Measurements from ENCODE around the gene LDLRAD2.

DNA sequence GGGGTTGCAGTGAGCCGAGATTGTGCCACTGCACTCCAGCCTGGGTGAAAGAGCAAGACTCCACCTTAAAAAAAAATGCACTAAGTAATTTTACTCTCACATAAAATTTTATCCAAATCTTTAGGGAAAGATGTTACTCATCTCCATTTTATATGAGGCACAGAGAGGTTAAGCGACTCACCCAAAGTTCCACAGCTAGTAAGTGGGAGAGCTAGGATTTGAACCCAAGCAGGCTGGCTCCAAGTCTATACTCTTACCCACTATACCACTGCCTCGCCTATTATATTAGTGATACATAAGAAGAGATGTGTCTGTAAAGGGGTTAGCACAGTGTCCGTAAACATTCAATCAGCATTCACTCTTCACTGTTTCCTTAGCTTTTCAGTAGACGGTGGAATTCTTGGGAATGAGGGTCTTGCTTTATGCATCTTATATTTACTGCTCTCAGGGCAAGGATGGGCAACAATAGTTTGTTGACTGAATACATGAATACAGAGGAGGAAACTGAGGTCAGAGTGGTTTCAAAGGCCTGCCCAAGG lies 15.1 kb downstream of the LDLRAD2 start:
- TF ChIP-seq ZNF274 (IDR thresholded peaks at IDR 0.05; ENCODE audit: insufficient read depth, insufficient read length) (no peak), SUZ12 (IDR thresholded peaks at IDR 0.05; ENCODE audit: unreplicated experiment) (no peak), SMC3 (IDR thresholded peaks at IDR 0.05; ENCODE audit: borderline replicate concordance, low read length) (no peak), HDAC6 (IDR thresholded peaks at IDR 0.05; ENCODE audit: unreplicated experiment) (no peak)

Measured in GM12878 (cell line).